NCI-H146 treated with DMSO at 0.1 percent for 48 hours (cell line): Measurements from ENCODE around the gene FHL2.

Experiments
- DNase-seq: peaks from one replicate; lab custom pipeline; 2025; ENCODE audit not compliant: unreplicated experiment; lab: John Stamatoyannopoulos, UW

Gene FHL2

GRCh38 chr2:105422801-105423200 lies 23.9 kb upstream of the FHL2 start:
- no peak for DNase-seq

DNA sequence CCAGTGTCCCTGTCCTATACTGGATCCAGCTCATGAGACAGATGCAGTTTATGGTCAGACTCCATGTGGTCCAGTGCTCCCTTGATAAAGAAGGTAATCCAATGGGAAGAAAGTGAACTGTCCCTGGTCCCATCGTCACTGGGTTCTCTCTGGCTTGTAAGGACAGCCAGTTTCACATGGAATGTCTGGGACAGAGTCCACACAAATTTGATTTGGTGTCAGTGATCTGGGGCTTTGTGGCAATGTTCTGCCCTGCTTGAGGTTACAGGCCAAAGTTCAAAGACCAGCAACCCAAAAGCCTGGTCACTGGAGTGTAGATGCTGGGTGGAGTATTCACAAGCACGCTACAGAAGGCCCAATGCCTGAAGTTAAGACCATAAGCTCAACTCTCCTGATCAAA lies 22.2 kb upstream of the FHL2 start:
- no peak for DNase-seq

- no peak for DNase-seq
Measured at GRCh38 chr2:105418522-105418921, 19.7 kb upstream of the FHL2 start.

GRCh38 chr2:105417857-105418436 lies 19.1 kb upstream of the FHL2 start:
- DNase-seq: no peak

- no peak for DNase-seq
Measured at GRCh38 chr2:105416156-105416555, 17.3 kb upstream of the FHL2 start.

DNA sequence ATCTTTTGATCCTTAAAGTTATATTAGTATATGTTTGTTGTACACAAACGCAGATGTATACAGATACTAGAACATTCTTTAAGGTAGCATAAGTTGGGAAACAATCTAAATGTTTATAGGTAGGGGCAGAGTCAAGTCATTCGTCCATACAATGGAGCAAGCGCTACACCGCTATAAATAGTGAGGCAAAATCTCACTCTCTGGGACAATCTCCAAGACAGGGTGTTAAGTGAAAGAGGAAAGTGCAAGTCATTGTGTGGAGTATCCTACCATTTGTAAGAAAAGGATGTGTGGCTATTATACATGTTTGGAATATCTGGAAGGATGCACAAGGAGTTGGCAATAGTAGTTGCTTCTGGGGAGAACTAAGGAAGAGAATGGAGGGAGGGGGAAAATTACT lies 16.2 kb upstream of the FHL2 start:
- no peak for DNase-seq

GRCh38 chr2:105413206-105413605 lies 14.4 kb upstream of the FHL2 start:
- DNase-seq: no peak

- DNase-seq: no peak
Measured at GRCh38 chr2:105412584-105412983, 13.7 kb upstream of the FHL2 start.

DNA sequence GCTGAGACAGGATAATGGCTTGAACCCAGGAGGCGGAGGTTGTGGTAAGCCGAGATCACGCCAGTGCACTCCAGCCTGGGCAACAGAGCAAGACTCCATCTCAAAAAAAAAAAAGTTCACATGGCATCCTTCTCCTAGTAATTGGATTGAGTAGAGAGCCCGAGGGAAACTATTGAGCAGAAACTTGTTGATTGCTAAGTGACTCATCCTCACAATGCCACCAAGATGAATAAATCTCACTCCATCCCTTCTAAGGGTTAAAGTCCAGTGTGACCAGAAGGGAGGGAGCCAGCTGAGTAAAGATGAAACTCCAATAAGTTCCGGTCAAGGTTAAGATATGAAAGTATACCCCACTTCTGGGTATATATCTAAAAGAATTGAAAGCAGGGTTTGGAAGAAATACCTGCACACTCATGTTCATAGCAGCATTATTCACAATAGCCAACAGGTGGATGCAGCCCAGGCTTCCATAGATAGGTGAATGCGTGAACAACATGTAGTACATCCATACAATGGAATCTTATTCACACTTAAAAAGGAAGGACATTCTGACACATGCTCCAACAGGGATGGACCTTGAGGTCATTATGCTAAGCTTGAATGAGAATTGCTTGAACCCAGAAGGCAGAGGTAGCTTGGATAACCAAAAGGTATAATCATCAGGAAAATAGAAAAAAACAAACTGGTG lies 13.0 kb upstream of the FHL2 start:
- no peak for DNase-seq

- no peak for DNase-seq
Measured at GRCh38 chr2:105410554-105410953, 11.7 kb upstream of the FHL2 start.

DNA sequence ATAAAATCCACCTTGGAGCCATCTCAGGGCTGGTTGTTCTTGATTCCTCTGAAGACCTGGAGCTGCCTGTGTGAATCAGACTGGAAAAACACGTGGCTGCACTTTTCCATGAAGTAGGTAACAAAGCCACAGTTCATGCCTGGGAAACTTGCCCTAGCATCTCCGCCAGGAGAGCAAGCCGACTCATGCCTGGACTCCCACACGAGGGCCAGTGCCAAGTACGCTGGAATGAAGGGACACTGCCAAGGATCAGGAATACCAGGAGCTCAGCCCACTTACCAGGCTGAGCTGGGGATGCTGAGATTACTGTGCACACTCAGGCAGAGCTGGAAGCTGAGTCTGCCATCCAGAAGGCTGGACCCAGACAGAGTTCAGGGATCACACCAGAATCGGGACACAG lies 10.9 kb upstream of the FHL2 start:
- no peak for DNase-seq

DNA sequence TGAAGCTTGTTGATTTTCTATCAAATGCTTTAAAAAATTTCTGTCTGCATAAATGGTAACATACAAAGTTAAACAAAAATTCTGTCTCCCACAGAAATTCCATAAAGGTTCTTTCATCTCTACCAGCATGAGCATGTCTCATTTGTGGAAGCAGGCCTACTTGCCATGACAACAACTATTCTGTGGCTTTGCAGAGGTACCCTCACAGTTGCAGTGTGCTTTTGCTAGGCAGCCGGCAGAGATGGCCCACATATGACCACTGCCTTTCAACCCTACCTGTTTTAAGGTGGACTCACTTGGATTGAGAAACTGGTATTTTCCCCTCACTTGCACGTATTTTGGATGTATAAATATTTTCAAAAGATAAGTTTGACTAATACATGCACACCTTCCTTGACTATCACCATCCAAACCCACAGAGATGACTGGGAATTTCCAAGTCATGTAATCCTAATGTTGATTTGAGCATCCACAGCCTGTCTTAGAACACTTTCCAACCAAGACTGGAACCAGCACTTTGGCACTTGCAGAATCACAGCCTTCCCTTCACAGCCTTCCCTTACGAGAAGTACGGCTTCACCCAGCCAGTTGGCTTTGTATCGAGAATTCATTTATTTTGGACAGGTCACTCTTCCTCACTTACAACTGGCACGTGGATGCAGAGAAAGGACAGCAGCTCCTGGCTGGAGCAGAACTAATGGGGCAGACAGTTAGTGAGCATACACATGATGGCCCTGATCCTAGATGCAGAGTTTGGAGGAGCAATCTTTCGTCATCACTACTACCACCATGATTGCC lies 9.3 kb upstream of the FHL2 start:
- DNase-seq: no peak

GRCh38 chr2:105406221-105406620 lies 7.4 kb upstream of the FHL2 start:
- no peak for DNase-seq

- no peak for DNase-seq
Measured at GRCh38 chr2:105405291-105405690, 6.4 kb upstream of the FHL2 start.

- DNase-seq: no peak
Measured at GRCh38 chr2:105404736-105405135, 5.9 kb upstream of the FHL2 start.

DNA sequence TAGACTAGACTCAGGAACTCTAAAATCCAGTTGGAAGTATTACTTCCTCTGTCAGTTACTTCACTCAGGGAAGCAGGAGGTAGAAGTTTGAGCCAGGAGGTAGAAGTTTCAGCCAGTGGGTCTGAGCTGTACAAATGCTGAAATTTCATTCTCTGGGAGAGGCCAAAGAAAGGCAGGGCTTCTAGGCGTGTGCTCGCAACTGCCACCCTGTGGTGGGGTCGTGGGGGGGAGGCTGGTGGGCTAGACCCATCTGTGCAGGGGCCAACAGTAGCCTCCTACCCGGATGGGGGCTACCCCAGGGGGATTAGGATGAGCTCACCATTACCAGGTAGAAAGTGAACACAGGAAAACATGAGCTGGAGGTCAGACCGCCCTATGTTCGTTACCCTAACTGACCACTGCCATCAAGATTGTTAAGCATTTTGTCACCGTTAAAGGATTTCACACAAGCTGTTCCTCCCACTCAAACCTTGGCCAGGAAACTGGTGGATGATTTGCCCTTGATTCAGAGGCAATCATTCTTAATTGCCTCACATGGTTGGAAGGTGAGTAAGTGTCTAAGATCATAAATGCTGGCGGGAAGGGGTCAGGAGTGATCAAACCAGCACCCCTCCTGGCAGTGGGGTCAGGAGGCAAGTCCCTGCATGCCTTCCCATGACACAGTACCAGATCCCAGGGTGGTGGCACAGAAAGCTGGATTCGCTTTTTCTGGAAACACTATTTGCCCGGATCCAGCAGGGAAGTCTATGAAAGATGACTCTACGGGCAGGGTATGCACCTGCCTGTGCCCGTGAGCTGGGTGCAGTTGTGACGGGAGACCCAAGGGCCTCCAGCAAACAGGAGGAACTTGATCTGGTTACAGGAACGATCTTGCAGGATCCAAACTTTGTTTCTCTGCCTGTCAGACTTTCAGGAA lies 5.2 kb upstream of the FHL2 start:
- no peak for DNase-seq

- no peak for DNase-seq
Measured at GRCh38 chr2:105403241-105403782, 4.5 kb upstream of the FHL2 start.

DNA sequence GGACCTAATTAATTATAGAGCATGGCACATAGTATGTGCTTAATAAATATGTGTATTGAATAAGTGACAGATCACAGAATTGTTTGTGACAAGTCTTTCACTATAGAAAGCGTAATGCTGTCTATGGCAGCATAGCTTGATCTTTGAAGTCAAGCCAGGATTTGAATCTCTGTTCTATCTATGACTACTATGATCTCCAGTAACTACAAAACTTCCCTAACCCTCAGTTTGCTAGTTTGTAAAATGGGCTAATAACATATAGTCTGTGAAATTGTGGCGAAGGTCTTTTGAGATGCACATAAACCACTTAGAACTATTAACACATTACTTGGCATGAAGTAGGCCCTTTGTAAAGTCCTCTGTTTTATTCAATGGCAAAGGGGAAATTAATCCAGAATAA lies 4.0 kb upstream of the FHL2 start:
- DNase-seq: no peak

DNA sequence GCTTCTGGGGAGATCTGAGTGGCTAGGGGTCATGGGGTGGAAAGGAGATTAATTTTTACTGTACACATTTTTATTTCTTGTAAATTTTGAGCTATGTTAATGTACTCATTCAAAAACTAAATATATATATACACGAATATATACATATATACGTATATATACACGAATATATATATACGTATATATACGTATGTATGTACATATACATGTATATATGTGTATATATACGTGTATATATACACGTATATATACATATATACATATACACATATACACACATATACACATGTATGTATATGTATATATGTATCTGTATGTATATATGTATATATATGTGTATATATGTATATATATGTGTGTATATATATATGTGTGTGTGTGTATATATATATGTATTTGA lies 3.0 kb upstream of the FHL2 start:
- no peak for DNase-seq

DNA sequence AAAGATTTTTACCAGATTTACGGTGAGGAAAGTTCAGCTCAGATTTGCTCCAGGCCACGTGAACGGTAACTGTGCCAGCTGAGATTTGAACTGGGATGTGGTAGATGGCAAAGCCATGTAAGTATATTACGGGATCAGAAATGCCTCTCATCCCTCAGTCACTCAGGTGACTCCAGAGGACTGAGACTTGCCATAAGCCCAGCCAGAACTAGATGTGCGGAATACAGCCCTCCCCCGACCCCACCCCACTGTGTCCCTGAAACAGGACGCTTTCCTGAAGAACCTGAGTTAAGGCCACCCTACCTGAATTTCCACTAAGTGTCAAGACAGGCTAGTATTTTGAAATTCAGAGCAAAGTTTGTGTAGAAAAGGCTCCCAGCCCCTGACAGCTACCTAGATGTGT lies 1.3 kb upstream of the FHL2 start:
- no peak for DNase-seq
